ENCODE data around the gene CFAP97D1.

The CFAP97D1 gene

DNA sequence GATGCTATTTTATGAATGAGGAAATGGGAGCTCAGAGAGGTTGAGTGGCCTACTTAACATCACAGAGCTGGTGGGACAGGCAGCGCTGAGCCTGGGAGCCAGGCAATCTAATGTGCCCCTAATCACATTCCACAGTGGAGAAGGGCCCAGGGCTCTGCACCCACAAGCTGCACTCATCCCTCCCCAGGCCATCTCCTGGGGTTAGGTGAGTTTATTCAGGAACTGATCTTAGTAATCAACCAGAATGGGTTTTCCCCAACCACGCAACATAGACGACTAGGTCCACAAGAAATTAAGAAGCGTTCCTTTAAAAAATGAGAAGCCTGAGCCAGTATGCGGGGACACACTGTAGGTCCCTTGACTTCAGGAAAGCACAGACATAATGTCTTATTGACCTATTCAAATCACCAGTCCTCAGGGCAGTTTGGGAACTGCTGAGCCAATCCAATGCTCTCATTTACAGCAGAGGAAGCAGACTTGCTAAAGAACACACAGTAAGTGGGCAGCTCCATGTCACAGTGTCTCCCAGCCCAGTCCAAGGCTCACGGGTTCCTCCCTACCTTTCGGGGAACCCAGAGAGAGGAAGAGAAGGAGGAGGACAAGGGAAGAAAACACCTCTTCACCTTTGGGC is 50.4 kb downstream of the CFAP97D1 start:
- no peak for FAIRE-seq

DNA sequence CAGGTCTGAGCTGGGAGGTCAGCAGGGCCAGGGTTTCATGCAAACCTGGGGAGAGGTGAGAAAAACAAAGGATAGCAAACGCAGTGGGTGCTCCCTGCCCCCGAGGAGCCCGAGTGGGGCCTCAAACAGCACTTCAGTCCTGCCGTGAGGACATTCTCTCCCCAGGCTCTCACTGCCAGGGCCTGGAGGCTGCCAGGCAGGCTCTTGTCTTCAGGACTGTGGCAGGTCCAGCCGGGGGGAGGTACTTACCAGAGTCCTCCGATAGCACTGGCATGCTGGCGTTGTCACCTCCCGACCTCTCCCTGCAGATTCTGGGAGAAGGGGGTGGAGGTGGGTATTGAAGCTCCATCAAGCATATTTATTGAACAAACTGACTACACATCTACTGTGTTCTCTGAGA is 51.4 kb downstream of the CFAP97D1 start:
- no peak for FAIRE-seq

GRCh38 chr17:43832168-43832975 is 52.1 kb downstream of the CFAP97D1 start:
- no peak for FAIRE-seq

GRCh38 chr17:43832976-43833829 is 53.0 kb downstream of the CFAP97D1 start, which contains the start of gene MPP3:
Gene MPP3 (minus strand): TSS chr17:43833146. CDS start chr17:43831906, 1,240 bp downstream.
- FAIRE-seq, result no peak

DNA sequence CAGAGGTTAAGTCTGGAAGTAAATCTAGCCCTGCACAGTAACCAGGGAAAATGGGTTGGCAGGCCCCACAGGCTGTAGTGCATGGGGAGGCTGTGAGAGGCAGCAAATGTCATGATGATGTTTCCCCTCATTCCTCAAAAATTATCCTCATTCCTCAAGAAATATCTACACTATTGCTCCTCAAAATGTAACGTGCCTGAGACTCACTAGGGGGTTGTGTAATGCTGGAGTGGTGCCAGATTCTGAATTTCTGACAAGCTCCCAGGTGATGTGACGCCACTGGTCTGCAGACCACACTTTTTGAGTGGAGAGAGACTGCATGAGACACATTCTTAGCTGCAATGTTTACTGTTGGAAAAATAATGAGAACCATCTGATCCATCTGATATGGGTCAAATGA is 53.9 kb downstream of the CFAP97D1 start:
- no peak for FAIRE-seq

All from G401.6 (cell line).